Measurements from ENCODE around the gene VPS72. TPM values are rescaled to one million over a fixed set of nuclear protein-coding genes. Genes with fewer than 3 reads are reported as not detected.
A peak's percentile ranks its signal among the peaks of the same experiment; 100 is the strongest.
"Not testable (repeated sequence)": the region's sequence is repeated elsewhere in the genome, so short reads cannot be mapped to it uniquely, and the experiment has no call there.

VPS72 gene, protein sequence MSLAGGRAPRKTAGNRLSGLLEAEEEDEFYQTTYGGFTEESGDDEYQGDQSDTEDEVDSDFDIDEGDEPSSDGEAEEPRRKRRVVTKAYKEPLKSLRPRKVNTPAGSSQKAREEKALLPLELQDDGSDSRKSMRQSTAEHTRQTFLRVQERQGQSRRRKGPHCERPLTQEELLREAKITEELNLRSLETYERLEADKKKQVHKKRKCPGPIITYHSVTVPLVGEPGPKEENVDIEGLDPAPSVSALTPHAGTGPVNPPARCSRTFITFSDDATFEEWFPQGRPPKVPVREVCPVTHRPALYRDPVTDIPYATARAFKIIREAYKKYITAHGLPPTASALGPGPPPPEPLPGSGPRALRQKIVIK
- 80.7 and 84.5 TPM in 2 replicates for total RNA-seq

DNA sequence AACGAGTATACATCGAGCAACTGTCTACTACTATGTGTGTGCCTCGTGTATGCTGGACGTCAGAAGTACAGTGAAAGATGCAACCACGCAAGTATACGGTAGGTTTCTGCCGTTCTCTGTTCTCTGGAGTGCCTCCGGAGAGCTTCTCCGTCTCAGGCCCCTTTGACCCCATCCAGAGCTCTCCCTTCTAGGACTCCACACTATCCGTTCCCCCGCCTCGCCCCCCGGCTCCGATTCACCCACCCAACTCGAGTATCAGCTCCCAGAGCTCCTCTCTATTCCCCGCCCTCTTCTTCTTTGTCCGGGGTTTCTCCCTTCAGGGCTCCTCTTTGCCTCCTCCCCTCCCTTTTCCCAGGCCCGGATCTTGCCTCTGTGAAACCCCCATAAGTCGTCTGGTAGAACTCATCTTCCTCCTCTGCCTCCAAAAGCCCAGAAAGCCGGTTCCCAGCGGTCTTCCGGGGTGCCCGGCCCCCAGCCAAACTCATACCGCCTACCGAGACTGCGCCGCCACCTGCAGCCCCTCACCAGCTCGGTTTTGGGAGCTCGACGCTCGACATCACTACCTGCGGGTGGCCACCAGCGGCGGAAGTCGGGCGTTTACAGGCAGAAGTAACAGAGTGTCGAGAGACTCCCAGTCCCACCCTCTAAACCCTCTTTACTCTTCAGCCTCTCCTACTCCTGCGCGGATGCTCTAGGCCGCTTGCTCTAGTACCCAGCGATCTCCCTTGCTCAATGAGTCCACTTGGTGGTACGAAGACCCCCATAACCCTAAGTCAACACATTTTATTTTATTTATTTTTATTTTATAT, at the start of gene VPS72:
VPS72 (minus strand) TSS at position 561 of the 809 bp plus-strand sequence; CDS start at position 485, 76 bp downstream.
- Mint-ChIP-seq H3K27ac (peak within 1 kb of the TSS; percentile 94), H3K9me3 (no peaks in the 10 kb centered on the region), H3K4me1 (ENCODE audit: low read depth) (peaks cover 17% of the 10 kb centered on the region), H3K4me3 (ENCODE audit: low read depth) (peak within 1 kb of the TSS; percentile 93), H3K27me3 (ENCODE audit: low read depth) (peaks cover 3% of the 10 kb centered on the region), H3K36me3 (ENCODE audit: low read depth) (peaks cover 15% of the 10 kb centered on the region)
- intact Hi-C loops (cut with micrococcal nuclease) = loop anchor here (1.0 kb wide), 3 partner anchors 8 to 64 kb away; partner anchors contain the start of genes LYSMD1, PIP5K1A and PSMD4
- DNase-seq (ENCODE audit: low spot score) = peak; percentile 85

DNA sequence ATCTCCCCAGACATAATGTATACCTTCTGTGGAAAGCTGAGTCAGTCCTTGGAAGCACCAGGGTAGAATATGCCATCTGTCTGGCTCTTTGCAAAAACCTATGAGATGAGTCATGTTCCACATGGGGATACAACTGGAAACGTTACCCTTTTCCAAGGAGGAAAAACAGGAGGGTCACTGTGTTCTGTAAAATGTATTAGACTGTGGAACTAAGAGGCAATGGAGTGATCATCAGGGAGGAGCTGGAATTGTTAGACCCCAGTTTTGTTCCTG, 48.4 kb upstream of the VPS72 start:
- Mint-ChIP-seq H3K27me3 (ENCODE audit: low read depth) (no peaks in the 10 kb centered on the region), H3K27ac (no peak overlapping the region), H3K9me3 (no peaks in the 10 kb centered on the region), H3K36me3 (ENCODE audit: low read depth) (peaks cover 73% of the 10 kb centered on the region), H3K4me3 (ENCODE audit: low read depth) (no peak overlapping the region), H3K4me1 (ENCODE audit: low read depth) (peaks cover 8% of the 10 kb centered on the region)
- intact Hi-C loops (cut with micrococcal nuclease) = no loop called here
- DNase-seq (ENCODE audit: low spot score) = no peak

DNA sequence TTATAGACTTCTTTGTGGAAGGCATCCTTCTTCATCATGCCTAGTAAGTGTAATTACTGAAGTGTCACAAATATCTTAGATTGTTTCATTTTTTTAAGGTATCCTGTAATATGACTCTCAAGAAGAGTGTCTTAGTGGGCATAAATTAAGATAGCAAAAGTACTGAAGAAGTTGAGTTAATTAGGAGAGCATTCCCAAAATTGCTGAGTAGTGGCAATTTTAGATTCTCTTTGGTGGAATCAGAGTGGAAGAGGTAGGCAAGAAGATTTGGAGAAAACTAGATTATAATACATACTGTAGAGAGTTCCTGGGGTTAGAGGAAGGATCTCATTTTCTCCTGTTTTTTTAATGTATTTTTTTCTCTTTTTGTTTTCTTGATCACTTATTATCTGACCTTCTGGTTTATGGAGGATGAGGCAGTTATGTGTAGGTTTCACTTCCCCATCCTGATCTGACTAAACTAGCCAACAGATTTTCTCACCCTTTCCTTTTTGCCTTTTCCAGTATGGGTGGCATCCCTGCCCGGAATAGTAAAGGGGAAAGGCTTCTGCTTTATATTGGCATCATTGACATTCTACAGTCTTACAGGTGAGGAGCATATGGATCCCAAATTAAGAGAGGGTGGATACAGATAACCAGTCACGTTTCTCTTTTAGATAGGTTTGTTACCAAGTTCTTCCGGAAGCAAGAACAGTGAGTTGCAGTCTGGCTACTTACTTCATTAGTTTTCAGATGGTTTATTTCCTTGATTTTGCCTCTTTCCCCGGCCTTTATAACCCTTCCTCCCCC, 47.9 kb upstream of the VPS72 start:
- intact Hi-C loops (cut with micrococcal nuclease) = no loop called here
- no peak for DNase-seq (ENCODE audit: low spot score)
- peaks cover 8% of the 10 kb centered on the region for H3K4me1 Mint-ChIP-seq (ENCODE audit: low read depth)
- H3K36me3 Mint-ChIP-seq (ENCODE audit: low read depth) = peaks cover 68% of the 10 kb centered on the region
- no peaks in the 10 kb centered on the region for H3K27me3 Mint-ChIP-seq (ENCODE audit: low read depth)
- H3K4me3 Mint-ChIP-seq (ENCODE audit: low read depth) = no peak overlapping the region
- H3K9me3 Mint-ChIP-seq = no peaks in the 10 kb centered on the region
- H3K27ac Mint-ChIP-seq = peak overlapping the region; percentile 29

DNA sequence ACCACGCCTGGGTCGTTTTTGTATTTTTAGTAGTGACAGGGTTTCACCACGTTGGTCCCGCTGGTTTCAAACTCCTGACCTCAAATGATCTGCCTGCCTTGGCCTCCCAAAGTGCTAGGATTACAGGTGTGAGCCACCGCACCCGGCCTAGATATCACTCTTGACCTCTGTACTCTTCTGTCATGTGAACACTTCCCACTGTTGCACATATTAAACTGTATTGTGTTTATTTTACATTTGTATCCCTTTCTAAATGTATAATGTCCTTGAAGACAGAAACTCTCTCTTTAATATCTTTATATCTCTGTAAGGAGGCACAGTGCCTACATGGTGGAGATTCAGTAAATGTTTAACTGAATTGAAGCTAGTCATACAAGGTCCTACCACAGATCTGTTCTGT, 45.2 kb upstream of the VPS72 start:
- peaks cover 73% of the 10 kb centered on the region for H3K36me3 Mint-ChIP-seq (ENCODE audit: low read depth)
- no peak overlapping the region for H3K4me3 Mint-ChIP-seq (ENCODE audit: low read depth)
- H3K4me1 Mint-ChIP-seq (ENCODE audit: low read depth) = peaks cover 8% of the 10 kb centered on the region
- H3K27ac Mint-ChIP-seq = no peak overlapping the region
- H3K9me3 Mint-ChIP-seq = no peaks in the 10 kb centered on the region
- DNase-seq (ENCODE audit: low spot score) = no peak
- intact Hi-C loops (cut with micrococcal nuclease) = no loop called here
- no peaks in the 10 kb centered on the region for H3K27me3 Mint-ChIP-seq (ENCODE audit: low read depth)

DNA sequence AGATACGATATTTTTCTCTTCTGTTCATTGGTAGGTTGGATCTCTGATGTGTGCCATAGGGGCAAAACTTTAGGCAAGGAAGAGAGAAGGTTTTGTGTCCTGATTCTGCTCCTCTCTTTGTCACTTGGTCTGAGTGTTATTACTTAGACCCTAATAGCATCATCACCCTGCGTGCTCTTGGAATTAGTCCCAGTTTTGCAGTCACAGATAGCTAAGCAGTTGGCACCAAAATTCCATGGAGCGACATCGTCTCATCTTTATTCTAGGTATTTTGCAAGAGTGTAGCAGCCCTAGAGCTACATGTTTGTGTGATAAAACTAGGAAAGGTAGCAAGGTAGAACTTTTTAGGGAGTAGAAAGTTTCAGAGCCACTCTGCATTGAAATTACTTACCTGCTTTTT, 32.1 kb upstream of the VPS72 start:
- DNase-seq (ENCODE audit: low spot score) = no peak
- Mint-ChIP-seq H3K36me3 (ENCODE audit: low read depth) (peaks cover 26% of the 10 kb centered on the region), H3K27me3 (ENCODE audit: low read depth) (no peaks in the 10 kb centered on the region), H3K27ac (no peak overlapping the region), H3K4me1 (ENCODE audit: low read depth) (peaks cover 8% of the 10 kb centered on the region), H3K4me3 (ENCODE audit: low read depth) (no peak overlapping the region), H3K9me3 (no peaks in the 10 kb centered on the region)
- intact Hi-C loops (cut with micrococcal nuclease) = no loop called here

DNA sequence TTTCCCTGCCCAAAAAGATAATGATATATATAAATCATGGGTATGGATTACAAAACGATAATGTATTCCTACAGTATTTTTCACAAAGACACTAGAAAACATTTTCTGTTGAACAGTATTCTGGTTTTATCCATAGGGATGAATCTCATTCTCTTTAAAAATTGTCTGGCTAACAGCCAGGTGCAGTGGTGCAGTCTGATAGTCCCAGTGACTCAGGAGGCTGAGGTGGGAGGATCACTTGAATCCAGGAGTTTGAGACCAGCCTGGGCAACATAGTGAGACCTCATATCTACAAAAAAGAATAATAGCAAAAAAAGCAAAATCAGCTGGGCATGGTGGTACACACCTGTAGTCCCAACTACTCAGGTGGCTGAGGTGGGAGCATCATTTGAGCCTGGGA, 31.6 kb upstream of the VPS72 start:
- intact Hi-C loops (cut with micrococcal nuclease) = no loop called here
- Mint-ChIP-seq H3K36me3 (ENCODE audit: low read depth) (peaks cover 23% of the 10 kb centered on the region), H3K27ac (no peak overlapping the region), H3K27me3 (ENCODE audit: low read depth) (no peaks in the 10 kb centered on the region), H3K4me1 (ENCODE audit: low read depth) (peaks cover 8% of the 10 kb centered on the region), H3K9me3 (no peaks in the 10 kb centered on the region), H3K4me3 (ENCODE audit: low read depth) (no peak overlapping the region)
- no peak for DNase-seq (ENCODE audit: low spot score)

DNA sequence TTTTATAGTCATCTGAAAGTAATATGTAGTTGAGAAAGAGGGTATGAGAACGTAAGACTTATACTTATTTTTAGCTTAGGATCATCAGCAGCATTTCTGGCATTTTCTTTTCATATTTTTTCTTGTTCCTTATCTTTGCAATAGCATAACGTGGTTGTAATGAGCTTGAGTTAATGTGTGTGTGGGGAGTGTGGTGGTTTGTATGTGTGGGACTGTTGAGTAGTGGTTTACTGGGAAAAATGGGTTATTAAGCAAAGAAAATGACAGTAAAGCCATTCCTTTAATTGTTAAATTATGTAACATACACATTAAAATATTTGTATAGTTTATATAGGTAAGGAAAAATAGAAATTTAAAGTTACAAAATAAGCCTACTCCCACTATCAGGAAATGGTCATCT, 23.6 kb upstream of the VPS72 start:
- H3K27ac Mint-ChIP-seq = peak overlapping the region; percentile 3
- no peak overlapping the region for H3K4me3 Mint-ChIP-seq (ENCODE audit: low read depth)
- H3K27me3 Mint-ChIP-seq (ENCODE audit: low read depth) = no peaks in the 10 kb centered on the region
- no peak for DNase-seq (ENCODE audit: low spot score)
- intact Hi-C loops (cut with micrococcal nuclease) = no loop called here
- H3K36me3 Mint-ChIP-seq (ENCODE audit: low read depth) = peaks cover 58% of the 10 kb centered on the region
- no peaks in the 10 kb centered on the region for H3K9me3 Mint-ChIP-seq
- H3K4me1 Mint-ChIP-seq (ENCODE audit: low read depth) = peaks cover 29% of the 10 kb centered on the region

DNA sequence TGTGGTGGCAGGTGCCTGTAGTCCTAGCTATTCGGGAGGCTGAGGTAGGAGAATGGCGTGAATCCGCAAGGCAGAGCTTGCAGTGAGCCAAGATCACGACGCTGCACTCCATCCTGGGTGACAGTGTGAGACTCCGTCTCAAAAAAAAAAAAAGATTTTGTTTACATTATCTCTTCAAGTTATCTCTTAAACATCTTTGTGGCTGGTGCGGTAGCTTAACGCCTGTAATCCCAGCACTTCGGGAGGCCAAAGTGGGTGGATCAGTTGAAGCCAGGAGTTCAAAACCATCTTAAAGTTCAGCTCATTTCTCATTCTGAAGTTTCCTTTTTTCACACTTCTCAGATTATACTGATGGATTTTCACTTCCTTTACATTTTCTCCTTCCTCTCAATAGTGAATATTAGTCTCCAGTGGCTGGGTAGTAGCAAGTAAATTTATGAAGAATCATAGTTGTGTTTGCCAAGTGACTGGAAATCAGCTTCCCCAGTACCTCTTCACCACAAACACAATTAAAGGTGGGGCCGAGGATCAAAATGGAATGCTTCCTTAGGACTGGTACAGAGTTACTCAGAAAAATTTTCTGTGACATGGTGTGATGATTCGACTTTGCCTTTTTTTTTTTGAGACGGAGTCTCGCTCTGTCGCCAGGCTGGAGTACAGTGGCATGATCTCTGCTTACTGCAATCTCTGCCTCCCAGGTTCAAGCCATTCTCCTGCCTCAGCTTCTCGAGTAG, 22.1 kb upstream of the VPS72 start:
- peak overlapping the region; percentile 85 for H3K27ac Mint-ChIP-seq
- no peaks in the 10 kb centered on the region for H3K9me3 Mint-ChIP-seq
- peak; percentile 19 for DNase-seq (ENCODE audit: low spot score)
- H3K27me3 Mint-ChIP-seq (ENCODE audit: low read depth) = no peaks in the 10 kb centered on the region
- peaks cover 61% of the 10 kb centered on the region for H3K36me3 Mint-ChIP-seq (ENCODE audit: low read depth)
- intact Hi-C loops (cut with micrococcal nuclease) = no loop called here
- peaks cover 27% of the 10 kb centered on the region for H3K4me1 Mint-ChIP-seq (ENCODE audit: low read depth)
- H3K4me3 Mint-ChIP-seq (ENCODE audit: low read depth) = peak overlapping the region; percentile 54

DNA sequence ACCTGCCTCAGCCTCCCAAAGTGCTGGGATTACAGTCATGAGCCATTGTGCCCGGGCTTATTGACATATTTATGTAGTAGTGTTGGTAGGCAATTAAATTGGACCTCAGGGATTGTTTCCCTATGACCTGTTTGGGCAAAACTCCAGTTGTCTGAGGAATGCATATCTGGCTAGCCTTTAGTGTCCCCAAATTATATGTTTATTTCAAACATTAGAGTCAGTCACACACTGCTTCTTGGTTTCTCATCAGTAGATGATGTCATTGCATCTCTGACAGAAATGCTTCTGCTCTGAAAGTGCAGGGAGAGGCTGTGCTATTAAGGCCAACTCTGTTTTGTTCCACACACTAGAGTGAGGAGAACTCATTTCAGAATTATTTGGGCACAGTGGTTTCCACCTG, 20.8 kb upstream of the VPS72 start:
- H3K4me1 Mint-ChIP-seq (ENCODE audit: low read depth) = peaks cover 23% of the 10 kb centered on the region
- peak overlapping the region; percentile 67 for H3K27ac Mint-ChIP-seq
- no peak overlapping the region for H3K4me3 Mint-ChIP-seq (ENCODE audit: low read depth)
- H3K36me3 Mint-ChIP-seq (ENCODE audit: low read depth) = peaks cover 67% of the 10 kb centered on the region
- intact Hi-C loops (cut with micrococcal nuclease) = no loop called here
- DNase-seq (ENCODE audit: low spot score) = no peak
- H3K27me3 Mint-ChIP-seq (ENCODE audit: low read depth) = no peaks in the 10 kb centered on the region
- no peaks in the 10 kb centered on the region for H3K9me3 Mint-ChIP-seq

DNA sequence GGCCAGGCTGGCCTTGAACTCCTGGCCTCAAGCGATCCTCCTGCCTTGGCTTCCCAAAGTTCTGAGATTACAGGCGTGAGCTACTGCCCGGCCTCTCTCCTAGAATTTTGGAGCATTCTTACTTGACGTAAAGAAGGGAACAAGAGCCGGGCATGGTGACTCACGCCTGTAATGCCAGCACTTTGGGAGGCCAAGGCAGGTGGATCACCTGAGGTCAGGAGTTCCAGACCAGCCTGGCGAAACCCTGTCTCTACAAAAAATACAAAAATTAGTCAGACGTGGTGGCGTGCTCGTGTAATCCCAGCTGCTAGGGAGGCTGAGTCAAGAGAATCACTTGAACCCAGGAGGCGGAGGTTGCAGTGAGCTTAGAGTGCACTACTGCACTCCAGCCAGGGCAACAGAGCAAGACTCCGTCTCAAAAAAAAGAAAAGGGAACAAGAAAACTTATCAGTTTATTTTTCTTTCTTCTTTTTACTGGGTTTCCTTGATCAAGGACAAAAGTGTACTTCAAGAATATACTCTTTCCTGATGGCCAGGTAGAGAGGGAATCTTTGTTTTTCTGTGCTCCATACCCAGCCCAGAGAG, 15.5 kb upstream of the VPS72 start:
- H3K9me3 Mint-ChIP-seq; DNase-seq (ENCODE audit: low spot score); H3K4me3 Mint-ChIP-seq (ENCODE audit: low read depth); intact Hi-C loops (cut with micrococcal nuclease); H3K27ac Mint-ChIP-seq; H3K27me3 Mint-ChIP-seq (ENCODE audit: low read depth): not testable (repeated sequence)
- H3K4me1 Mint-ChIP-seq (ENCODE audit: low read depth) = peaks cover 13% of the 10 kb centered on the region
- peaks cover 59% of the 10 kb centered on the region for H3K36me3 Mint-ChIP-seq (ENCODE audit: low read depth)

DNA sequence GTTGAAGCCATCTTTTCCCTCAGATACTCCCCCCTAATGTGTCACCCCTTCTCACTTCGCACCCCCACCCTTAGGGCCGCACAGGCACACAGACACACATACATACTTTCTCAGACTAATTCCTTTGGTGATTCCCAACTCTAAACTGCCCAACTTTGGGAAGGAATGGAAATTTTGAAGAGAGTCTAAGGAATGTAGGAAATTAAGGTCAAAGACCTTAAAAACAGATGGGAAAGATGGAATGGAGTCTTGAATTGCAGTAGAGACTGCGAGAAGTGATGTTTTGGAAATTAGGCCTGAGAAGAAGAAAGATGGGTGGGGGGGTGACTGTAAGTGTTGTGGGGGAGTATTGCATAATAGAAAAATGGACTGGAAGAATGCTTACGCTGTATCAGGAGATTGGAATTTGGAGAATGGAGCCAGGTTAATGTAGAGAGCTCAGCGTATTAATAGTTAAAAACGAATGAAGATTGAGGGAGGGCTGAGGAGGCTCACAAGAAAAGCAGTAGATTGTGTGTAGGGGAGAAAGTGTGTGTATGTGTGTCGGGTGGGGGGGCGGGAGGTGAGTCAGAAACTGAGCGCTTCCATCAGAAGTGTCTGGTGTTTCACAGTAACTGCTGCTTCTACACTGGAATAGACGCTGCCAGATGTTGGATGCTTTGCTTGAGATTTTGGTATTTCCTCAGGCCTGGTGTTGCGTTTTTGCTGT, 10.0 kb upstream of the VPS72 start:
- peak overlapping the region; percentile 99 for H3K4me3 Mint-ChIP-seq (ENCODE audit: low read depth)
- H3K9me3 Mint-ChIP-seq = no peaks in the 10 kb centered on the region
- no peaks in the 10 kb centered on the region for H3K27me3 Mint-ChIP-seq (ENCODE audit: low read depth)
- H3K36me3 Mint-ChIP-seq (ENCODE audit: low read depth) = peaks cover 43% of the 10 kb centered on the region
- peaks cover 35% of the 10 kb centered on the region for H3K4me1 Mint-ChIP-seq (ENCODE audit: low read depth)
- peak overlapping the region; percentile 93 for H3K27ac Mint-ChIP-seq
- intact Hi-C loops (cut with micrococcal nuclease) = loop anchor here (1.0 to 5.0 kb wide), 4 partner anchors 35 to 147 kb away; partner anchors contain the start of genes LYSMD1, RFX5 and TNFAIP8L2
- no peak for DNase-seq (ENCODE audit: low spot score)
